ENCODE measurements around the gene DIO3. TPM values are rescaled to one million over a fixed set of nuclear protein-coding genes. Genes with fewer than 3 reads are reported as not detected.
"Not testable (repeated sequence)": the region's sequence is repeated elsewhere in the genome, so short reads cannot be mapped to it uniquely, and the experiment has no call there.

The DIO3 gene
- total RNA-seq, 2 experiments from 2014 or later: not detected

DNA sequence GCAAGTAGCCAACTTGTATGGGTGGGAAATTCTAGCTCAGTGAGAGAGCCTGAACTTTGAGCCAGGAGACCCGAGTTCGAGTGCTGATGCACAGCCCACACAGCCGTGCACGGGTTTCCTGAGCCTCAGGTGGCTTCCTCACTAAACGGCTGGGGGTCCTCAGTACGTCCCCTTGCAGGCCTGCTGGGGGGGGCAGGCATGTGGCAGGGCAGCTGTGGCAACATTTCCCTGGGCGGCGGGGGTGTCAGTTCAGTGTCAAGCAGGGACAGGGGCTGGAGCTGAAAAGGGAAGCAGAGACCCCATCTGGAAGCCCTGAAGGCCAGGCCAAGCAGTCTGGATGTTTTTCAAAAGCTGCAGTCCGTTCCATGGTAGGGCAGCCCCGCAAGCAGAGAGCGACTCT lies 14.6 kb upstream of the DIO3 start:
- no peaks in the 10 kb centered on the region for H3K4me1 Mint-ChIP-seq
- intact Hi-C loops (cut with DNase I, micrococcal nuclease): no loop called here
- H3K36me3 Mint-ChIP-seq (ENCODE audit: low read depth): no peaks in the 10 kb centered on the region
- ChIA-PET CTCF (interaction anchor here (0.6 kb wide), 1 partner anchor 143 kb away, joined by 3 read pairs; no protein-coding TSS in a partner anchor), POLR2A (no interaction called here)
- H3K9me3 Mint-ChIP-seq (ENCODE audit: low read depth): peaks cover 7% of the 10 kb centered on the region
- no peak overlapping the region for H3K4me3 Mint-ChIP-seq
- ATAC-seq (no peak), DNase-seq (no peak)
- peaks cover 6% of the 10 kb centered on the region for H3K27me3 Mint-ChIP-seq
- H3K27ac Mint-ChIP-seq: no peak overlapping the region

- no peak overlapping the region for H3K27ac Mint-ChIP-seq
- H3K36me3 Mint-ChIP-seq (ENCODE audit: low read depth): no peaks in the 10 kb centered on the region
- peaks cover 6% of the 10 kb centered on the region for H3K27me3 Mint-ChIP-seq
Measured at GRCh38 chr14:101547107-101547738, 14.1 kb upstream of the DIO3 start.

DNA sequence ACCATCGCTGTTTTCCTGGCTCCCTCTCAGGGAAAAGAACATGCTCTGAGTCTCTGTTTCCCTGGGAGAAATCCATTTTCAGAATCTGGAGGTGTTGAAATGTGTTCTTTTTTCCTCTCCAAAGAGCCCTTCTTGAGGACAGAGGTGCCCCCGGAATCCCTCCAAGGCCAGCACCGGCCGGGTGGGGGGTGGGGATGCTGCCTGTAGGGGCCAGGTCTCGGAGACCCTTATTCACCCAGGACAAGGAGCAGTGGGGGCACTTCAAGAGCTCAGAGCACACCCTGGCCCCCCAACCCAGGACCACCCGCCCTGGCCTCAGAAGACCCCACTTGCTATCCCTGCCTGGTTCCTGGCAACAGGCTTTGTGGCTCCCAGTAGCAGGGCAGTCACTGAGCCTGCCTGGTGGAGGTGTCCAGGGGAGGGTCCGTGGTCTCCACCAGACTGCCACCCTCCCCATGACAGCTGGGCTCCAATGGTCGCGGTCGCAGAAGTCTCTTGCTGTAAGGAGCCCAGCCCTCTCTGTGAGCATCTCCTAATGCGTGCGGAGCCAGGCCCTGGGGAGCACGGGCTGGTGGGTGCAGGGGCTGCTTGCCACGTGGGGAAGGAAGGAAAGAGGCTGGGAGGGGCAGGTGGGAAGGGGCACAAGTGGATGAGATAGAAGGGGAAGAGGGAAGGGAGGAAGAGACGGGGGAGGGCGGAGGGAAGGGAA lies 13.2 kb upstream of the DIO3 start:
- no peak overlapping the region for H3K4me3 Mint-ChIP-seq
- H3K36me3 Mint-ChIP-seq (ENCODE audit: low read depth): no peaks in the 10 kb centered on the region
- no peaks in the 10 kb centered on the region for H3K4me1 Mint-ChIP-seq
- intact Hi-C loops (cut with DNase I, micrococcal nuclease): no loop called here
- POLR2A ChIA-PET: no interaction called here
- H3K27ac Mint-ChIP-seq: no peak overlapping the region
- H3K9me3 Mint-ChIP-seq (ENCODE audit: low read depth): peaks cover 7% of the 10 kb centered on the region
- CTCF ChIA-PET: no interaction called here
- peaks cover 6% of the 10 kb centered on the region for H3K27me3 Mint-ChIP-seq
- no peak for ATAC-seq
- no peak for DNase-seq

More at GRCh38 chr14:101547107-101547738, 14.1 kb upstream of the DIO3 start:
- Mint-ChIP-seq H3K9me3 (ENCODE audit: low read depth) (peaks cover 7% of the 10 kb centered on the region), H3K4me1 (no peaks in the 10 kb centered on the region), H3K4me3 (no peak overlapping the region)
- no peak for ATAC-seq
- intact Hi-C loops (cut with DNase I, micrococcal nuclease): no loop called here
- no peak for DNase-seq
- ChIA-PET CTCF (no interaction called here), POLR2A (no interaction called here)

DNA sequence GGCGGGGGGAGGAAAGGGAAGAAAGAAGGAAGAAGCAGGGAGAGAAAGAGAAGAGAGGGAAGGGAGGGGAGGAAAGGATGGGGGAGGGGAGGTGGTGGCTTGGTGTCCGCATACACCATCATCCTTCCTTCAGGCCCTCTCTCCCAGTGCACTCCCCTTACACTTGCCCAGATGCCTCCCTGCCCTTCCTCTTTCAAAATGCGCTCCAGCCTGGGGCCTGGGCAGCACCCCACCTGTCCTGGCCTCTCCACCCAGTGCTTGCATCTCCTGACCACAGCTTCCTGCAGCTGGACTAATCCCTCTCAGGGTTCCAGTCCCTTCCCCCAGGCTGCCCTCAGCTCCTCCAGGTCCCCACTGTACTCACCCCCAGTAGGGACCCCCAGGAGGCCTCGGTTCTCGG lies 12.6 kb upstream of the DIO3 start:
- CTCF ChIA-PET: no interaction called here
- Mint-ChIP-seq H3K4me1 (no peaks in the 10 kb centered on the region), H3K27ac (no peak overlapping the region), H3K27me3 (peaks cover 6% of the 10 kb centered on the region), H3K36me3 (ENCODE audit: low read depth) (no peaks in the 10 kb centered on the region), H3K9me3 (ENCODE audit: low read depth) (peaks cover 5% of the 10 kb centered on the region), H3K4me3 (no peak overlapping the region)
- intact Hi-C loops (cut with DNase I, micrococcal nuclease): no loop called here
- ATAC-seq (no peak), DNase-seq (no peak)
- POLR2A ChIA-PET: no interaction called here

- H3K27me3 Mint-ChIP-seq: peaks cover 6% of the 10 kb centered on the region
- ChIA-PET POLR2A (no interaction called here), CTCF (no interaction called here)
- H3K4me3 Mint-ChIP-seq: no peak overlapping the region
- H3K4me1 Mint-ChIP-seq: no peaks in the 10 kb centered on the region
- intact Hi-C loops (cut with DNase I, micrococcal nuclease): no loop called here
- DNase-seq: no peak
- no peaks in the 10 kb centered on the region for H3K36me3 Mint-ChIP-seq (ENCODE audit: low read depth)
- peaks cover 2% of the 10 kb centered on the region for H3K9me3 Mint-ChIP-seq (ENCODE audit: low read depth)
- no peak overlapping the region for H3K27ac Mint-ChIP-seq
- ATAC-seq: no peak
Measured at GRCh38 chr14:101549154-101549553, 12.1 kb upstream of the DIO3 start.

DNA sequence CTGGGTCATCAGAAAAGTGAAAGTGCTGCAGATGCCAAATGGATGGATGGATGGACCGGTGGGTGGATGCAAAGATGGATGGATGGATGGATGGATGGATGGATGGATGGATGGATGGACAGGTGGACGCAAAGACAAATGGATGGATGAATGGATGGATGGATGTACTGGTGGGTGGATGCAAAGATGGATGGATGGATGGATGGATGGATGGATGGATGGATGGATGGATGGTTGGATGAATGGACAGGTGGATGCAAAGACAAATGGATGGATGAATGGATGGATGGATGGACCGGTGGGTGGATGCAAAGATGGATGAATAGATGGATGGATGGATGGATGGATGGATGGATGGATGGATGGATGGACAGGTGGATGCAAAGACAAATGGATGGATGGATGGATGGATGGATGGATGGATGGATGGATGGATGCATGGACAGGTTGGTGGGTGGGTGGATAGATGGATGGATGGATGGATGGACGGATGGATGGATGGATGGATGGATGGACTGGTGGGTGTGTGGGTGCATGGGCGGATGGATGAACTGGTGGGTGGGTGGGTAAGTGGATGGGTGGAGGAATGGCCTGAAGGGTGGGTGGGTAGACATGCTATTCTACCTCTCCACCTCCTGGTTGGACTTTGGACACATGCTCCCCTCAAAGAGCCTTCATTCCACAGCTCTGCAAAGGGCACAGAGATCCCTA lies 10.9 kb upstream of the DIO3 start:
- CTCF ChIA-PET, POLR2A ChIA-PET: not testable (repeated sequence)

DNA sequence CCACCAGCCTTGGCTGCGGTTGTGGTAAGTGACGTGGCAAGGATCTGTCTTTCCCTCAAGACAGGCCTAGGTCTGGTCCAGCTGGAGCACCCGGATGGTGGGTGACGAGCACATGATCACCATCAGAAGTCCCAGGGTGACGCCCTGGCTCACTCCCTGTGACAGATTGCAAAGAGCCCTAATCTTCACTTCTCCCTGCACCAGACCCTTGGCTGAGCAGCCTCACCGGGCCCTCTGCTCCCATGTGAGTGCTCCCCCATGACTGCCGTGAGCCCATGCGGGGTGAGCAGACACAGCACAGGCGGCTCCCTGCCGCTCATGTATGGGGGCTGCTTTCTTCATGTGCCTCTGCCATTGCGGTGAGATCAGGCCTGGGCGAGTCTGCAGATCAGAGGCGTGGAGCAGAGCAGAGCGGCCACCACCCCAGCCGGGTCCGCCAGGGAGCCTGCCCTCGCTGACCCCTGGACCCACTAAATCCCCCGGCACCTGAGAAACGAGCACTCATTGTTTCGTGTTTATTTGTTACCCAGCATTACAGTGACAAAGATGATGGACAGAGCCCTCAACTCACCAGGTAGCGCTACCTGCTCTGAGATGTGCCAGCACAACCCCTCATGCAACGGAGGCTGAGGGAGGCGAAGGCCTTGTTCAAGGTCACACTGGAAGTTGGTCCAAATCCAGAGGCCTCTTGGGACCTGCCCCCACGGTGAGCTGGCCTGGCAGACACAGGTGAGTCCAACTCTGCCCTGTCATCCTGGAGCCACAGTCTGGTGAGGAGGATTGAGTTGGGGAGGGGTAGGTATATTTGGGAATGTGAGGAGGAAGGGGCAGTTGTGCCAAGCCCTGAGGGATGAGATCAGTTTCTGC lies 9.3 kb upstream of the DIO3 start:
- Mint-ChIP-seq H3K27ac (no peak overlapping the region), H3K27me3 (peaks cover 6% of the 10 kb centered on the region), H3K4me1 (no peaks in the 10 kb centered on the region), H3K4me3 (no peak overlapping the region), H3K36me3 (ENCODE audit: low read depth) (no peaks in the 10 kb centered on the region), H3K9me3 (ENCODE audit: low read depth) (no peaks in the 10 kb centered on the region)
- ChIA-PET POLR2A (no interaction called here), CTCF (no interaction called here)
- DNase-seq (no peak), ATAC-seq (no peak)
- intact Hi-C loops (cut with DNase I, micrococcal nuclease): no loop called here

More for the DNA sequence above, 10.9 kb upstream of the DIO3 start:
- DNase-seq; intact Hi-C loops (cut with DNase I, micrococcal nuclease); H3K4me3 Mint-ChIP-seq; H3K4me1 Mint-ChIP-seq; ATAC-seq; H3K27ac Mint-ChIP-seq; H3K9me3 Mint-ChIP-seq (ENCODE audit: low read depth); H3K27me3 Mint-ChIP-seq; H3K36me3 Mint-ChIP-seq (ENCODE audit: low read depth): not testable (repeated sequence)

DNA sequence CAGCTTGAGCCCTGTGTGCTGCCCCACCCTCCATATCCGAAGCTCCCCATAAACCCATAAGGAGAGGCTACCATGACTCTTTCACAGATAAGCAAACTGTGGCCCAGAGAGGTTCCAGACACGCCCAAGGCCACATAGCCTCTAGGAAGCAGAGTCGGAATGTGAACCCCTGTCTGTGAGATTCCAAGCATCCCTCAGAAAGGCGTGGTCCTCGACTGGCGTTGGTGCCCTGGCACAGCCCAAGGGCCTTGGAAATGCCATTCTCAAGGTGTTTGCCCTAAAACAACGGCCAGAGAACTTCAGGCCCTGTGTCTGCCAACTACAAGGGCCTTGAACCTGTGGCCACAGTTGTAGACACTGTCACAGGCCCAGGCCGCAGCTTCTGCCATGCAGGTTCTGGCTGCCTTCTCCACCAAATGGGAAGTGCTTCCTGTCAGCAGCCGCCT lies 8.5 kb upstream of the DIO3 start:
- CTCF ChIA-PET: no interaction called here
- no peaks in the 10 kb centered on the region for H3K4me1 Mint-ChIP-seq

GRCh38 chr14:101553393-101553792 lies 7.9 kb upstream of the DIO3 start:
- CTCF ChIA-PET: no interaction called here
- Mint-ChIP-seq H3K9me3 (ENCODE audit: low read depth) (no peaks in the 10 kb centered on the region), H3K36me3 (ENCODE audit: low read depth) (no peaks in the 10 kb centered on the region), H3K4me3 (no peak overlapping the region), H3K27me3 (peaks cover 9% of the 10 kb centered on the region), H3K4me1 (no peaks in the 10 kb centered on the region), H3K27ac (no peak overlapping the region)
- POLR2A ChIA-PET: no interaction called here
- no peak for ATAC-seq
- DNase-seq: no peak
- intact Hi-C loops (cut with DNase I, micrococcal nuclease): no loop called here

More for the DNA sequence above, 8.5 kb upstream of the DIO3 start:
- intact Hi-C loops (cut with DNase I, micrococcal nuclease): no loop called here
- no peak for ATAC-seq
- DNase-seq: no peak
- Mint-ChIP-seq H3K36me3 (ENCODE audit: low read depth) (no peaks in the 10 kb centered on the region), H3K4me3 (no peak overlapping the region), H3K9me3 (ENCODE audit: low read depth) (no peaks in the 10 kb centered on the region), H3K27me3 (peaks cover 6% of the 10 kb centered on the region), H3K27ac (no peak overlapping the region)
- POLR2A ChIA-PET: no interaction called here

- DNase-seq (no peak), ATAC-seq (no peak)
- Mint-ChIP-seq H3K9me3 (ENCODE audit: low read depth) (no peaks in the 10 kb centered on the region), H3K27ac (no peak overlapping the region), H3K4me1 (no peaks in the 10 kb centered on the region), H3K36me3 (ENCODE audit: low read depth) (no peaks in the 10 kb centered on the region), H3K4me3 (no peak overlapping the region), H3K27me3 (peaks cover 13% of the 10 kb centered on the region)
- ChIA-PET POLR2A (no interaction called here), CTCF (no interaction called here)
- intact Hi-C loops (cut with DNase I, micrococcal nuclease): no loop called here
Measured at GRCh38 chr14:101553931-101554330, 7.4 kb upstream of the DIO3 start.

DNA sequence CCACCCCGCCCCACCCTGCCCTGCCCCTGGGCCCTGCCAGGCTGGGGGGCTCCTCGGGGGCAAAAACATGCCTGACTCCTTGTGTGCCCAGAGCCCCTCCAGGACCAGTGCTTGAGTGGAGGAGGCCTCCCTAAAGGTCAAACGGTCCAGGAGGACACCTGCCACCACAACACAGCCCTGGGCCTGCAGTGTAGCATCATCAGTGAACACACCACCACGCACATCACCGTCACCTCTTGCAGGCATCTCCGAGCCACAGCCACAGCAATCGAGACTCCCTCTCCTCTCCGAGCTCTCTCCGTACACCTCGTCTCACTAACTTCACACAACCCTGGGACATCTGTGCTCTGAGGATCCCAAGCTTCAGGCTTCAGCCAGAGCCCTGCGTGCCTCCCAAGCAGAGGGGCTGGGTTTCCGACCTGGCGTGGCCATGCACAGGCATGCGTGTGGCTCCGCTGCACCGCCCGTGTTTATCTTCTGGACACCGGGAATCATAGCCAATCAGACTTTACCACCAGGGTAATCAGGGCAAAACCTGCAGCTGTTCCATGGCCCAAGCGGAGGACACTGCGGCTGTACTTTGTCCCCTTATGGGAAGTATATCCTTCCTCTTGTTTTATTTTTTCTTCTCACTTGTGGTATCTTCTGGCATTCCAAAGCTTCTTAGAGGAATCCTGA lies 6.2 kb upstream of the DIO3 start:
- ChIA-PET CTCF (interaction anchor here (0.6 kb wide), 1 partner anchor 185 kb away, joined by 3 read pairs; no protein-coding TSS in a partner anchor), POLR2A (no interaction called here)
- no peaks in the 10 kb centered on the region for H3K4me1 Mint-ChIP-seq
- ATAC-seq (no peak), DNase-seq (no peak)
- H3K4me3 Mint-ChIP-seq: no peak overlapping the region
- no peaks in the 10 kb centered on the region for H3K36me3 Mint-ChIP-seq (ENCODE audit: low read depth)
- intact Hi-C loops (cut with DNase I, micrococcal nuclease): no loop called here
- H3K27ac Mint-ChIP-seq: no peak overlapping the region
- no peaks in the 10 kb centered on the region for H3K9me3 Mint-ChIP-seq (ENCODE audit: low read depth)
- peaks cover 12% of the 10 kb centered on the region for H3K27me3 Mint-ChIP-seq
